Liver (tissue), 9 donors: ENCODE results near the gene EPHB2. TPM values are rescaled to one million over a fixed set of nuclear protein-coding genes. Genes with fewer than 3 reads are reported as not detected.

Experiments used
- DNase-seq: peaks from one replicate; pipeline ENCODE4 v3.0.0-alpha.2; 2017; ENCODE audit warnings: low spot score
- H3K27ac ChIP-seq, 2 donors: one replicate each; pipeline ENCODE4 v1.7.0; 2013; ENCODE audit warnings: inconsistent platforms in 2 of 2, low read length in 2 of 2, control low read depth in 1 of 2, low read depth in 1 of 2, mild to moderate bottlenecking in 1 of 2
- H3K27me3 ChIP-seq, 4 donors: one replicate each; pipeline versions ENCODE4 v1.6.1 to v1.7.0; 2013; ENCODE audit warnings: low read length in 3 of 4, inconsistent platforms in 1 of 4, mild to moderate bottlenecking in 1 of 4, moderate library complexity in 1 of 4; ENCODE audit not compliant: control insufficient read depth in 4 of 4, insufficient read depth in 4 of 4
- H3K36me3 ChIP-seq, 4 donors: one replicate each; pipeline versions ENCODE4 v1.6.1 to v1.7.0; 2013; ENCODE audit warnings: low read length in 3 of 4, mild to moderate bottlenecking in 3 of 4, low read depth in 1 of 4, moderate library complexity in 1 of 4; ENCODE audit not compliant: control insufficient read depth in 4 of 4, insufficient read depth in 3 of 4
- H3K4me1 ChIP-seq, 4 donors: one replicate each; pipeline versions ENCODE4 v1.6.1 to v1.7.0; 2013; ENCODE audit warnings: low read length in 3 of 4, mild to moderate bottlenecking in 3 of 4, moderate library complexity in 1 of 4; ENCODE audit not compliant: control insufficient read depth in 4 of 4, insufficient read depth in 4 of 4
- H3K4me3 ChIP-seq, 3 donors: one replicate each; pipeline versions ENCODE4 v1.6.1 to v1.7.0; 2013; ENCODE audit warnings: low read length in 3 of 3, control low read depth in 1 of 3, low read depth in 1 of 3, mild to moderate bottlenecking in 1 of 3
- H3K9ac ChIP-seq, 2 donors: one replicate each; pipeline ENCODE4 v1.7.0; 2013; ENCODE audit warnings: low read length in 2 of 2, mild to moderate bottlenecking in 2 of 2, moderate library complexity in 2 of 2, control low read depth in 1 of 2, low read depth in 1 of 2
- H3K9me3 ChIP-seq, 4 donors: one replicate each; pipeline versions ENCODE4 v1.6.1 to v1.7.0; 2013; ENCODE audit warnings: low read length in 3 of 4; ENCODE audit not compliant: control insufficient read depth in 4 of 4
- ATF3 ChIP-seq: IDR thresholded peaks from 2 replicates; pipeline ENCODE4 v1.6.1; 2016; ENCODE audit warnings: antibody characterized with exemption
- CTCF ChIP-seq: fragments of 150-350 bp; IDR thresholded peaks from 2 replicates; pipeline ENCODE4 v1.5.1; 2017; ENCODE audit warnings: improper control_type of control experiment, low read depth, low read length; ENCODE audit not compliant: missing input control
- EGR1 ChIP-seq, 2 donors: IDR thresholded peaks; 2 replicates each; pipeline ENCODE4 v1.6.1; 2016 to 2018; ENCODE audit warnings: antibody characterized with exemption in 2 of 2, low read depth in 2 of 2
- FOXA1 ChIP-seq: IDR thresholded peaks from 2 replicates; pipeline ENCODE4 v1.6.1; 2016; ENCODE audit warnings: antibody characterized with exemption
- FOXA2 ChIP-seq: IDR thresholded peaks from 2 replicates; pipeline ENCODE4 v1.6.1; 2016; ENCODE audit warnings: antibody characterized with exemption
- GABPA ChIP-seq, 2 donors: IDR thresholded peaks in 1 of 2; conservative IDR thresholded peaks in 1 of 2; 2 replicates each; pipeline ENCODE4 v1.6.1; 2016; ENCODE audit warnings: antibody characterized with exemption in 2 of 2, mild to moderate bottlenecking in 1 of 2, moderate library complexity in 1 of 2
- HNF4A ChIP-seq, 2 donors: conservative IDR thresholded peaks; 2 replicates each; pipeline ENCODE4 v1.6.1; 2016; ENCODE audit warnings: antibody characterized with exemption in 2 of 2, mild to moderate bottlenecking in 2 of 2
- HNF4G ChIP-seq: IDR thresholded peaks from 2 replicates; pipeline ENCODE4 v1.6.1; 2016; ENCODE audit warnings: antibody characterized with exemption
- JUND ChIP-seq, 2 donors: IDR thresholded peaks; 2 replicates each; pipeline ENCODE4 v1.6.1; 2016; ENCODE audit warnings: antibody characterized with exemption in 2 of 2
- MAX ChIP-seq: IDR thresholded peaks from 2 replicates; pipeline ENCODE4 v1.6.1; 2016; ENCODE audit warnings: antibody characterized with exemption
- NR2F2 ChIP-seq: IDR thresholded peaks from 2 replicates; pipeline ENCODE4 v1.6.1; 2016; ENCODE audit warnings: antibody characterized with exemption
- RAD21 ChIP-seq, 2 donors: IDR thresholded peaks; 2 replicates each; pipeline ENCODE4 v1.6.1; 2016; ENCODE audit warnings: antibody characterized with exemption in 2 of 2, mild to moderate bottlenecking in 2 of 2
- REST ChIP-seq: IDR thresholded peaks from 2 replicates; pipeline ENCODE4 v1.6.1; 2016; ENCODE audit warnings: antibody characterized with exemption, mild to moderate bottlenecking
- RXRA ChIP-seq, 2 donors: IDR thresholded peaks; 2 replicates each; pipeline ENCODE4 v1.6.1; 2017 to 2018; ENCODE audit warnings: antibody characterized with exemption in 2 of 2, mild to moderate bottlenecking in 1 of 2
- SP1 ChIP-seq: IDR thresholded peaks from 2 replicates; pipeline ENCODE4 v1.6.1; 2018; ENCODE audit warnings: antibody characterized with exemption, mild to moderate bottlenecking
- TAF1 ChIP-seq: conservative IDR thresholded peaks from 2 replicates; pipeline ENCODE4 v1.6.1; 2016; ENCODE audit warnings: antibody characterized with exemption, mild to moderate bottlenecking
- YY1 ChIP-seq: IDR thresholded peaks from 2 replicates; pipeline ENCODE4 v1.6.1; 2016; ENCODE audit warnings: antibody characterized with exemption, mild to moderate bottlenecking
- ZBTB33 ChIP-seq: IDR thresholded peaks from 2 replicates; pipeline ENCODE4 v1.6.1; 2016; ENCODE audit warnings: antibody characterized with exemption
- WGBS: extraction: QIAGEN DNeasy Blood & Tissue Kit; methylation state at CpG from one replicate; pipeline ENCODE4 v1.1.7; 2013; 5-methylcytosine and 5-hydroxymethylcytosine counted together
- polyA plus RNA-seq, 2 donors: library from polyadenylated mRNA; stranded (reverse) in 1 of 2; unstranded in 1 of 2; fragments of 200-250 nt in 1 of 2; fragments of >200 nt in 1 of 2; fragmentation: Nextera tagmentation in 1 of 2; extraction: Ambion mirVana in 1 of 2; gene quantifications; one replicate each; pipeline versions ENCODE4 v1.2.1 to v1.2.3, GENCODE V29; 2013 to 2015
- total RNA-seq, 2 donors: library from RNA; depleted of rRNA; stranded (reverse); fragments of >200 nt; gene quantifications; one replicate each; pipeline ENCODE4 v1.2.3, GENCODE V29; 2014
- donor health status: healthy.
- donor health status: healthy.
- donor health status: healthy.
- donor health status: healthy.
- donor health status: healthy.

EPHB2 gene
- total and polyA plus RNA-seq, 4 donors, result 0.07 to 1.0 (median 0.38) TPM

GRCh38 chr1:22694172-22694571, 16.5 kb upstream of the EPHB2 start:
- H3K27me3 ChIP-seq, result no peaks in the 10 kb centered on the region
- WGBS, result 87% methylated on average over 5 of the region's 5 CpGs
- DNase-seq, result no peak
- H3K4me1 ChIP-seq, result no peaks in the 10 kb centered on the region
- no peak overlapping the region for H3K4me3 ChIP-seq
- no peak overlapping the region for H3K9ac ChIP-seq
- TF ChIP-seq YY1 (no peak), FOXA1 (no peak), HNF4G (no peak), ATF3 (no peak), RXRA (IDR thresholded peaks at IDR 0.05) (no peak), MAX (no peak), EGR1 (IDR thresholded peaks at IDR 0.05; ENCODE audit: low read depth in 2 of 2) (no peak), NR2F2 (no peak), HNF4A (conservative IDR thresholded peaks at IDR 0.05) (no peak), TAF1 (no peak), JUND (IDR thresholded peaks at IDR 0.05) (no peak), GABPA (IDR thresholded peaks at IDR 0.05 in 1 of 2, conservative IDR thresholded peaks at IDR 0.05 in 1 of 2) (no peak)
- H3K27ac ChIP-seq, result no peak overlapping the region
- H3K9me3 ChIP-seq, result no peaks in the 10 kb centered on the region
- no peaks in the 10 kb centered on the region for H3K36me3 ChIP-seq

- WGBS, result 79% methylated on average over 3 of the region's 3 CpGs
- H3K36me3 ChIP-seq, result no peaks in the 10 kb centered on the region
- no peak for DNase-seq
- no peaks in the 10 kb centered on the region for H3K4me1 ChIP-seq
- H3K27me3 ChIP-seq, result no peaks in the 10 kb centered on the region
- no peak for TF ChIP-seq CTCF
- TF ChIP-seq RXRA (IDR thresholded peaks at IDR 0.05), result no peak
- no peak for TF ChIP-seq NR2F2
- TF ChIP-seq YY1, result no peak
- TF ChIP-seq FOXA1, result no peak
- TF ChIP-seq RAD21 (IDR thresholded peaks at IDR 0.05), result no peak
- TF ChIP-seq MAX, result no peak
- TF ChIP-seq SP1, result no peak
- no peak for TF ChIP-seq GABPA (IDR thresholded peaks at IDR 0.05 in 1 of 2, conservative IDR thresholded peaks at IDR 0.05 in 1 of 2)
- TF ChIP-seq EGR1 (IDR thresholded peaks at IDR 0.05; ENCODE audit: low read depth in 2 of 2), result no peak
- TF ChIP-seq ZBTB33, result no peak
- no peak for TF ChIP-seq HNF4A (conservative IDR thresholded peaks at IDR 0.05)
- TF ChIP-seq FOXA2, result no peak
- no peak for TF ChIP-seq ATF3
- TF ChIP-seq JUND (IDR thresholded peaks at IDR 0.05), result no peak
- TF ChIP-seq REST, result no peak
- H3K9ac ChIP-seq, result no peak overlapping the region
- H3K27ac ChIP-seq, result no peak overlapping the region
- no peaks in the 10 kb centered on the region for H3K9me3 ChIP-seq
- no peak overlapping the region for H3K4me3 ChIP-seq
These were observed 14.0 kb upstream of the EPHB2 start for GRCh38 chr1:22696610-22697009.
